GM10266 (cell line): Measurements from ENCODE around the gene ARAP3.

Experiments used
- DNase-seq: peaks from one replicate; pipeline ENCODE4 v3.0.0; 2012; ENCODE audit errors: extremely low spot score
- TF ChIP-seq, protein P1 (sequence below): IDR thresholded peaks from 2 replicates; pipeline ENCODE4 v1.5.1; 2012; ENCODE audit warnings: mild to moderate bottlenecking, low read depth; ENCODE audit not compliant: control insufficient read depth, insufficient read depth; ENCODE audit errors: missing control alignments

ARAP3 gene

DNA sequence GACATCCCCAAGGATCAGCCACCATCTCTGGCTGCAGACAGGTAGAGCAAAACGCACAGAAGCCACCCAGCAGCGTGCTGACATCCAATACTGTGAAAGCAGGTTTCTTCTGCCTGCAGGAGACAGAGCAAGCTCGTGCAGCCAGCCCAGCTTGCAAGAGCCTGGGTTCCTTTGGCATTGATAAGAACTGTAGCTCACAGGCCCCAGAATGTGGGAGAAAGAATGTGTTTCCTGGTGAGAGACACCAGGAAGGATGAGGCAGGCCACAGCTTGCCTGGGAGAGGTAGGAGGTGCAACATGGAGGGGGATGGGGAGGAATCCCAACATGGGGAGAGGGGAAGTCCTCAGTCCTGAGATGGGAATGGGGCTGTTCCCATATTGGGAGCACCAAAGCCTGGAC lies 34.0 kb upstream of the ARAP3 start:
- TF ChIP-seq, protein P1, sequence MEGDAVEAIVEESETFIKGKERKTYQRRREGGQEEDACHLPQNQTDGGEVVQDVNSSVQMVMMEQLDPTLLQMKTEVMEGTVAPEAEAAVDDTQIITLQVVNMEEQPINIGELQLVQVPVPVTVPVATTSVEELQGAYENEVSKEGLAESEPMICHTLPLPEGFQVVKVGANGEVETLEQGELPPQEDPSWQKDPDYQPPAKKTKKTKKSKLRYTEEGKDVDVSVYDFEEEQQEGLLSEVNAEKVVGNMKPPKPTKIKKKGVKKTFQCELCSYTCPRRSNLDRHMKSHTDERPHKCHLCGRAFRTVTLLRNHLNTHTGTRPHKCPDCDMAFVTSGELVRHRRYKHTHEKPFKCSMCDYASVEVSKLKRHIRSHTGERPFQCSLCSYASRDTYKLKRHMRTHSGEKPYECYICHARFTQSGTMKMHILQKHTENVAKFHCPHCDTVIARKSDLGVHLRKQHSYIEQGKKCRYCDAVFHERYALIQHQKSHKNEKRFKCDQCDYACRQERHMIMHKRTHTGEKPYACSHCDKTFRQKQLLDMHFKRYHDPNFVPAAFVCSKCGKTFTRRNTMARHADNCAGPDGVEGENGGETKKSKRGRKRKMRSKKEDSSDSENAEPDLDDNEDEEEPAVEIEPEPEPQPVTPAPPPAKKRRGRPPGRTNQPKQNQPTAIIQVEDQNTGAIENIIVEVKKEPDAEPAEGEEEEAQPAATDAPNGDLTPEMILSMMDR = no peak
- DNase-seq = no peak

DNA sequence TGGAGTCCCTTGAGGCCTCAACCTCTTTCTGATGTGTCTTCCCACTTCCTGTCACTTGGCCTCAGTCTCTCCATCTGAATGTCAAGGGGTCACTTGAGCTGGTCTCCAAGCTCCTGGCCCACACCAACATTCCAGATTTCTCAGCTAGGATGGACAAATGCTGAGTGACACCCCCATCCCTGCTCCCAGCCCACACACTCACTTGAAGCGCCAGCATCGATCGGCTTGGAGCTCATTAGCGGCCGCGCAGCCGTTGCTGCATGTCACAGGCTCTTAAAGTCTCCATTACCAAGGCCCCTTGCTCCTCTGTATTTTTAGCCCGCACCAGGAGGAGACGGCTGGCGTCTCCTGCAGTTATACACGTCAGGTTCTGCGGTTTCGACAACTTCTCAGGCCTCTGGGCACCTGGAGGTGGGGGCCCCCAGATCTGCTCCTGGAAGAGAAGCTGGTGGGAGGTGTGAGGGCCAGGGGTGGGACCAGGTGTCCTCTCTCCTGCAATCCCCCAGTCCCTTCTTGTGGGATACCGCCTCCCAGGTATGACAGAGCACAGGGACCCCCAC lies 33.4 kb upstream of the ARAP3 start:
- DNase-seq = no peak
- TF ChIP-seq, protein P1 = no peak

GRCh38 chr5:141714542-141715310 lies 32.7 kb upstream of the ARAP3 start:
- no peak for DNase-seq

GRCh38 chr5:141713616-141714309 lies 31.7 kb upstream of the ARAP3 start:
- no peak for DNase-seq
- TF ChIP-seq, protein P1 = no peak

More at GRCh38 chr5:141714542-141715310, 32.7 kb upstream of the ARAP3 start:
- TF ChIP-seq, protein P1 = no peak

GRCh38 chr5:141711687-141712086 lies 29.7 kb upstream of the ARAP3 start:
- TF ChIP-seq, protein P1 = no peak
- no peak for DNase-seq

DNA sequence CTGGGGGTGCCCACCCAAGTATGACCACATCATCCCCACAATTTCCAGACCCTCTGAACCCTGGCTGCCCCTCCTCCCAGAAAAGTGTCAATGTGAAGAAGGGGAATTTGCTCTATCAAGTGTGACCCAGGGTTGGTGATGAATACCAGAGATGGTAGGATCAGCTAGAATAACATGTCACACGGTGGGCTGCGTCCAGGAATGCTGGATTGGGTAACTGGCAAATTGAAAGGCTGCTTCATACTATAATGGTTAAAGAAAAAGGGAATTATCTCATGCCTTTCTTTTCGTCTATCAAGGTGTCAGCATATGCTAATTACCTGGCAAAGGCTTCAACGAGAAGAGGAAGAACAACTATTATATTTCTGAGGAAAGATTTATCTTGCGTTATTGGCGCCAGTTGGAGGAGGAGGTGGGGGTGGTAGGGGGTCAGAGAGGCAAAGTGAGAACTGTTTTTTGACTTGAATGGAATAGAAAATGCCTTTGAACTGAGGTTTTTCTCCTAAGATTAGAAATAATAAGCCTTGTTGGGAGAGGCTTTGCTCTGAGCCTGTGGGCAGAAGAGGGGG lies 27.8 kb upstream of the ARAP3 start:
- DNase-seq = no peak
- TF ChIP-seq, protein P1 = no peak
